GM21717 (cell line): Measurements from ENCODE around the gene HCLS1.
"Not testable (repeated sequence)": the region's sequence is repeated elsewhere in the genome, so short reads cannot be mapped to it uniquely, and the experiment has no call there.

Experiments
- ATAC-seq: cut with Tn5 transposase; IDR thresholded peaks from one replicate; pipeline ENCODE4 v1.9.1; 2021; ENCODE audit warnings: mild to moderate bottlenecking, moderate library complexity; ENCODE audit not compliant: unreplicated experiment

Gene HCLS1

DNA sequence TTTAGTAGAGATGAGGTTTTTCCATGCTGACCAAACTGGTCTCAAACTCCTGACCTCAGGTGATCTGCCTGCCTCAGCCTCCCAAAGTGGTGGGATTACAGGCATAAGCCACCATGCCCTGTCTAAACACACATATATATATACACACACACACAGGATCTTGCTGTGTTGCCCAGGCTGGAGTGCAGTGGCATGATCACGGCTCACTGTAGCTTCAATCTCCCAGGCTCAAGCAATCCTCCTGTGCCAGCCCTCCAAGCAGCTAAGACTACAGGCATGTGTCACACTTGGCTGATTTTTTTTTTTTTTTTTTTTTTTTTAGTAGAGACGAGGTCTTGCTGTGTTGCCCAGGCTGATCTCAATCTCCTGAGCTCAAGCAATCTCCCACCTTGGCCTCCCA, 60.8 kb downstream of the HCLS1 start:
- not testable (repeated sequence) for ATAC-seq

DNA sequence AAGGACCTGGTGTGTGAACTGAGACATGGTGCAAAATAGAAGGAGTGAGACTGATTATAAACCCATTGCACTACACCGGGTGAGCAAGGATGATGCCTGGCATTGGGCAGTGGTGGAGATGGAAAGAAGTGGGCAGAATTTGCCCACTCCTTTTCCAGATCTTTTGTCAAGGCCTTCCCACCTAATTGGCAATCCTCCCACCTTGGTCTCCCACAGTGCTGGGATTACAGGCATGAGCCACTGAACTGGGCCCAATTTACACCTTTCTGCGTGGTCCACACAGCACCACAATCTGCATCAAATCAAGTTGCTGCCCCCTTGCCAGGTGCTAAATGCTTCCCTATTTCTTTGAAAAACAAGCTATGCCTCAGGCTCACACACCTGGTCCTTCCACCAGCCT, 62.1 kb downstream of the HCLS1 start:
- no peak for ATAC-seq

DNA sequence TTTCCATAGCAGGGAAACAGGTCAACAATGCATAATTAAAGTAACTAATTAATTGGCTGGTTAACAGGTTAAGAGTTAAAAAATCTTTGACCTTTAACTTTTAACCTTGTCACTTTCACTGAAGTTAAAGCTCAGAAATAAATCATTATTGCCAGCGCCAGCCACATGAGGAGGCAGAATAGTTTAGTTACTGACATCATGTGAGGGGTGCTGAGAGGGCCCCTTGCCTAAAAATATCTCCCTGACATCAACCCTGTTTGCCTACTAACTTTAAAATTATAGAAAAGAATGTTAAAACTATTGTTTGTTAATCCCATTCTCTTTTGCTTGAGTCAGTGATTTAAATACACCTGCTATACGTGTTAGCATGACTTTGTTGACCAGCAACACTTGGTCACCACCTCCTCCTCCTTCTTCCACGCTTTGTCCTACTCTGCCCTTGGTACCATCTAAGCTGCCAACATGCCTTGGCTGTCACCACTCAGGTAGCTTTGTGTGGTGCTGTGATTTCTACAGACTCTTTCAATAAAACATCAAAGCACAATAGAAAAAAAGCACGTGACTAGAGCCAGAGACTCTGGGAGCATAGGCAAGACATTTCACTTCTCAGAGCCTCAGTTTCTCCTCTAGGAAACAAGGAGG, 64.8 kb downstream of the HCLS1 start:
- ATAC-seq = no peak

DNA sequence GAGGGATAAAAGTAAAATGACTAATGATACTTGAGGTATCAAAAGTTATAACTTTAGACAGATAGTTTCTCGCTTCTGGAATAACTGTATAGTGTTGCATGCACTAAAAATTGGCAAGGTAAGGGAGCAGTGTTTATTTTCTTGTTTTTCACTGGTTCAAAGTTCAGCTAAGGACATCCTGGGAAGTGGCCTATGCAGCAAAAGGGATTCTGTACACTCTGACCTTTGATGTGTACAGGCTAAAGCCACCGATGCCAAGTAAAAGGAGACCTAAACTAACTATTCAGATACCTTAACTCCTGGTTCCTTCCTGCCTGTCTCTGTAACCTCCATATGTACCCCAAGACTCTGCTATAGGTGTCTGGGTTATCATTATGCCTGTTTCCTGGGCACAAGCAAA, 65.9 kb downstream of the HCLS1 start:
- no peak for ATAC-seq

DNA sequence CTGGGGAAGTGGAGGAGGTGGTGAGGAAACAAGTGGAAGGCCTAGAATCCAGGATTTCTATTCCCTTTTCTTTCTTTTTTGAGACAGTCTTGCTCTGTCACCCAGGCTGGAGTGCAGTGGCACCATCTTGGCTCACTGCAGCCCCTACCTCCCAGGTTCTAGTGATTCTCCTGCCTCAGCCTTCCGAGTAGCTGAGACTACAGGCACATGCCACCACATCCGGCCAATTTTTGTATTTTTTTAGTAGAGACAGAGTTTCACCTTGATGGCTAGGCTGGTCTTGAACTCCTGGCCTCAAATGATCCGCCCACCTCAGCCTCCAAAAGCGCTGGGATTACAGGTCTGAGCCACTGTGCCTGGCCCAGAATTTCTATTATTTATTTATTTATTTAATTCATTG, 66.9 kb downstream of the HCLS1 start:
- ATAC-seq = peak; percentile 4

DNA sequence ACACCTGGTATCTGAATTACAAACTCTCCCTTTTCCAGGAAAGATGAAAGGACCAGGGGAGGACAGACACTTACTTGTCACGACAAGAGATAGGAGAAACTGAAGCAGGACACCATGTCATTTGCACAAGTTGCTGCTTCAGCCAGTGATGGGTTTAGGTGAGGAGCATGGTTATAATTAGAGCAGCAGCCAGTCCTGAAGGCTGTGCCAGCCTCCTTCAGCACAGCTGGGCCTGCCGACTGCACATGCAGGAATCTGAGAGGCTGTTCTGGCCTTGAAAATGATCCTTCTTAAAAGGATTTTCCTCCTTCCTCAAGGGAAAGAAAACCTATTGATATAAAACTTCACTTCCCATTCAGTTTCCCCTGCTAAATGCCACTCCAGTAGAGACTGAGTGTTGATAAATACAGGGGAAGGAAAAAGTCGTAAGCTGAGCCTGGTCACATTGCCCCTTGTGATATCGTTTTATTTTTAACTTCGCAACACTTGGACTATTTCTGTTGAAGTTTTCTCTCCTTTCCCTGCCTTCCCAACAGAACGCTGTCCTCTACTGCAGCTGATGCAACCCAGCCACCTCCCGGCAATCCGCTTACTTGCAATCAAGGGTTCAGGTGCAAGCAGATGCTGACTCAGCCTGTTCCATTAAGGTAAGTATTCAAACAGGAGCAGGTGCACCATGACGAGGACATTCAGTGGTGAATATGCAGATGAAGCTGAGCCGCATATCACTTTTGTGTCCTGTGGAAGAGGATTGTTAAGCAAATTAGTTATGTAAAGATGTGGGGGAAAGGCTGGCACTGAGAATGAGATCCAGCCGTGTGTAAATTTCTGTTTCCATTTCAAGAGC, 67.6 kb downstream of the HCLS1 start, which contains the start of gene FBXO40:
FBXO40 (plus strand) TSS at position 524 of the 847 bp plus-strand sequence. CDS start 27,197 bp downstream, outside the sequence.
- ATAC-seq = peak; percentile 76

DNA sequence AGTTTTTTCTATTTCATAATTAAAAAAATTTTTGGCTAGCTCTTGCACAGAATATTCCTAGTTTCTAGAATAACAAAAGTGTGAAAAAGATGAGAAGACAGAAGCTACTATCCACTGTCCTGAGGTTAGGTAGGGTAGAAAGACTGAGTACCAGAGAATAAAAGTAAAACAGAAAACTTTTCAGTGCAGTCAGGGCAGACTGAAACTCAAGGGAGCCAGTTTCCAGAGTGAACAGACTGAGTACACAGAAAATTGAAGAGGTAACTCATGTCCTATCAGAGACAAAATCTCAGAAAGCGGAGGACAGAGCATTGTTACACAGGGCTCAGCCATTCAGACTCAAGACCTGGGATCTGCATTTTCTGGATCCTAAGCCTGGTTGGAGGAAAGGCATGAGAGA, 76.3 kb downstream of the HCLS1 start:
- no peak for ATAC-seq

DNA sequence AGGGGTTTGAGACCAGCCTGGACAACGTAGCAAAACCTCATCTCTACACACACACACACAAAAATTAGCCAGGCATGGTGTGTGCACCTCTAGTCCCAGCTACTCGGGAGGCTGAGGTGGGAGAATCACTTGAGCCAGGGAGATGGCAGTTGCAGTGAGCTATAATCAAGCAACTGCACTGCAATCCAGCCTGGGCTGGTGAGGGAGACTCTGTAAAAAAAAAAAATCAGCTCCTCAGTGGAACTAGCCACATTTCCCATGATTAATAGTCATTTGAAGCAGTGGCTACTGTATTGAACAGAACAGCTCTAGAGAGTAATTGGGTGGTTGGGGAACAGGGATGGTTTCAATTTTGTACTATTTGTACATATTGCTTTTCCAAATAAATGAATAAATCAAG, 79.0 kb downstream of the HCLS1 start:
- no peak for ATAC-seq
